Kidney epithelial cell (primary cell): ENCODE results near the gene NUDT2. TPM values are rescaled to one million over a fixed set of nuclear protein-coding genes. Genes with fewer than 3 reads are reported as not detected.

Source experiments
- DNase-seq: peaks from one replicate; pipeline ENCODE4 v3.0.0-alpha.2; 2010; ENCODE audit warnings: low read depth
- H3K27me3 ChIP-seq: 2 replicates; pipeline ENCODE4 v1.6.0; 2011; ENCODE audit warnings: low read length; ENCODE audit not compliant: control insufficient read depth, insufficient read depth
- H3K36me3 ChIP-seq: 2 replicates; pipeline ENCODE4 v1.5.1; 2011; ENCODE audit warnings: low read length; ENCODE audit not compliant: control insufficient read depth, insufficient read depth
- H3K4me3 ChIP-seq: 2 replicates; pipeline ENCODE4 v1.5.1; 2011; ENCODE audit warnings: low read depth, mild to moderate bottlenecking, control low read depth, low read length
- total RNA-seq: library from RNA; depleted of rRNA; stranded (reverse); fragments of >200 nt; gene quantifications from 2 replicates; pipeline ENCODE4 v1.2.3, GENCODE V29; 2015
- TF ChIP-seq, protein P1 (sequence below): IDR thresholded peaks from 2 replicates; pipeline ENCODE4 v1.5.1; 2011; ENCODE audit warnings: mild to moderate bottlenecking, moderate library complexity, low read length, control low read depth, inconsistent platforms; ENCODE audit not compliant: insufficient read depth, poor library complexity, severe bottlenecking

NUDT2 gene
- total RNA-seq, 1 donor from 2014 or later, result 30.0 TPM

DNA sequence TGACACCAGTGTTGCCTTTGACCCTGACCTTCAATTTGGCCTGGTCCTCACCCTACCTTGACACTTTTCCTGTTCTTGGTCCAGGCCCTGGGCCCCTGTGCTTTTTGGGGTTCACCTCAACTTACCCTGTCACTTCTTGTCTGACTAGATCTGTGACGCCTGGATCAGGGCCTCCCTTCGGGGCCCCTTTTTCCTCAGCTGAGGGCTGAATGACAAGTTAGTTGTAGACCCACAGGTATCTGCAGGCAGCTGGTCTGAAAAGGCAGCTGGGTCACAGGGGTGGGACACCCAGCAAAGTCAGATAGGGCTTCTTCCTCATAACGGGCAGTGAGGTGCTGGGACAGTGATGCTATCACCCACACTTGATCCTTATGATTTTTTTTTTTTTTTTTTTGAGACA, 57.3 kb downstream of the NUDT2 start:
- no peak for DNase-seq
- Histone ChIP-seq H3K27me3 (no peaks in the 10 kb centered on the region), H3K4me3 (no peak overlapping the region), H3K36me3 (no peaks in the 10 kb centered on the region)
- TF ChIP-seq, protein P1, sequence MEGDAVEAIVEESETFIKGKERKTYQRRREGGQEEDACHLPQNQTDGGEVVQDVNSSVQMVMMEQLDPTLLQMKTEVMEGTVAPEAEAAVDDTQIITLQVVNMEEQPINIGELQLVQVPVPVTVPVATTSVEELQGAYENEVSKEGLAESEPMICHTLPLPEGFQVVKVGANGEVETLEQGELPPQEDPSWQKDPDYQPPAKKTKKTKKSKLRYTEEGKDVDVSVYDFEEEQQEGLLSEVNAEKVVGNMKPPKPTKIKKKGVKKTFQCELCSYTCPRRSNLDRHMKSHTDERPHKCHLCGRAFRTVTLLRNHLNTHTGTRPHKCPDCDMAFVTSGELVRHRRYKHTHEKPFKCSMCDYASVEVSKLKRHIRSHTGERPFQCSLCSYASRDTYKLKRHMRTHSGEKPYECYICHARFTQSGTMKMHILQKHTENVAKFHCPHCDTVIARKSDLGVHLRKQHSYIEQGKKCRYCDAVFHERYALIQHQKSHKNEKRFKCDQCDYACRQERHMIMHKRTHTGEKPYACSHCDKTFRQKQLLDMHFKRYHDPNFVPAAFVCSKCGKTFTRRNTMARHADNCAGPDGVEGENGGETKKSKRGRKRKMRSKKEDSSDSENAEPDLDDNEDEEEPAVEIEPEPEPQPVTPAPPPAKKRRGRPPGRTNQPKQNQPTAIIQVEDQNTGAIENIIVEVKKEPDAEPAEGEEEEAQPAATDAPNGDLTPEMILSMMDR, result no peak

DNA sequence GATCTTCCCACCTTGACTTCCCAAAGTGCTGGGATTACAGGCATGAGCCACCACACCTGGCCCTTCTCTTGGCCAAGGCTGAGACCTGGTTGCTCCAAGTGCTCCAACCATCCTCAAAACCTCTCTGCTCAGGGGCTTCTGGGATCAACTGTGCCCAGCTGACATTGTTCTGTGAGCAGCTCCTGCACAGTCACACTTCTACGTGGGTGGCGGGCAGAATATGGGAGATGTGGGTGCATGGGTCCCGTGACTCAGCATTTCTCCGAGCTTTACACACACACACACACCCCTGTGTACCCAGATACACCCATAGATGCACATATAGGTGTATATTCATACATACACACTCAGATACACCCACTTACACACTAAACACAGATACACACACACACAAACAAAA, 57.9 kb downstream of the NUDT2 start:
- no peak for DNase-seq
- H3K36me3 ChIP-seq, result no peaks in the 10 kb centered on the region
- no peak overlapping the region for H3K4me3 ChIP-seq
- no peaks in the 10 kb centered on the region for H3K27me3 ChIP-seq
- TF ChIP-seq, protein P1, result no peak

DNA sequence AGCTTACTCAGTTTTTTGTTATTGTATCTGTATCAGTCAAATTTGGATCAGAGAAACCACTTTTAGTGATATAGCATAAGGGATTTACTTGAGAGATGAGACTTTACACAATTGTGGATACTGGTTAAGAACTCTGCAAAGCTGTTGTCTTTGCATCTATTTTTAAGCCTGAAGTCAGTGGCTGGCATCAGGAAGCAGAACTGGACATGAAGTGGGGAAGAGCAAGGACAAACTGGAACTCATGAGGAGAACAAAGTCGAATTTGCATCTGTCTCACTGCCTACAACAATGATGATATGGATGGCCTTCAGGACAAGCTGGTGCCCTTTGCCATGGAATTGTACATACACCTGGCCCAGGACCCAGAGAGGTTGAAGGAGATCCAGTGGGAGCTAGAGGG, 63.1 kb downstream of the NUDT2 start:
- DNase-seq, result no peak
- Histone ChIP-seq H3K27me3 (no peaks in the 10 kb centered on the region), H3K36me3 (no peaks in the 10 kb centered on the region), H3K4me3 (no peak overlapping the region)
- TF ChIP-seq, protein P1, result no peak

Other genes with a start within 250 kb of the NUDT2 start
- 39.9 and 46.3 TPM in 2 replicates for gene DCAF12, start 202.9 kb upstream of the NUDT2 start, total RNA-seq
- gene UBAP1, start 150.5 kb upstream of the NUDT2 start, total RNA-seq, result 42.4 and 46.9 TPM in 2 replicates
- 1.0 and 1.2 TPM in 2 replicates for gene KIF24, start 301 bp upstream of the NUDT2 start, total RNA-seq
- gene MYORG, start 47.3 kb downstream of the NUDT2 start, total RNA-seq, result 3.8 and 4.9 TPM in 2 replicates
- 14.7 and 16.8 TPM in 2 replicates for gene FAM219A, start 129.0 kb downstream of the NUDT2 start, total RNA-seq
- not detected in 2 replicates for gene DNAI1, start 129.2 kb downstream of the NUDT2 start, total RNA-seq
- 1.5 TPM in 1 of 2 replicates, not detected in the other for gene ENHO, start 193.4 kb downstream of the NUDT2 start, total RNA-seq